Fibroblast of skin of left biceps (primary cell): ENCODE data around the gene OBP2A.
A peak's percentile ranks its signal among the peaks of the same experiment; 100 is the strongest.
"Not testable (repeated sequence)": the region's sequence is repeated elsewhere in the genome, so short reads cannot be mapped to it uniquely, and the experiment has no call there.

Experiments
- DNase-seq, 2 experiments: peaks; one replicate each; pipeline ENCODE4 v3.0.0-alpha.2; 2013; ENCODE audit warnings: low read depth in 2 of 2

Gene OBP2A

GRCh38 chr9:135526730-135527571 is 19.0 kb upstream of the OBP2A start:
- DNase-seq: no peak

GRCh38 chr9:135528842-135529435 is 17.0 kb upstream of the OBP2A start:
- DNase-seq: not testable (repeated sequence)

GRCh38 chr9:135530146-135530545 is 15.8 kb upstream of the OBP2A start:
- DNase-seq: no peak

- no peak for DNase-seq
Observed at GRCh38 chr9:135531096-135531495, 14.8 kb upstream of the OBP2A start.

- DNase-seq: no peak
Observed at GRCh38 chr9:135533113-135533512, 12.8 kb upstream of the OBP2A start.

- DNase-seq: no peak
Observed at GRCh38 chr9:135533674-135534073, 12.3 kb upstream of the OBP2A start.

GRCh38 chr9:135534192-135534711 is 11.7 kb upstream of the OBP2A start:
- not testable (repeated sequence) for DNase-seq

GRCh38 chr9:135534826-135535225 is 11.1 kb upstream of the OBP2A start:
- not testable (repeated sequence) for DNase-seq

GRCh38 chr9:135535631-135536030 is 10.3 kb upstream of the OBP2A start:
- not testable (repeated sequence) for DNase-seq

- peak; percentile 11 to 22 for DNase-seq
Observed at GRCh38 chr9:135536216-135536615, 9.7 kb upstream of the OBP2A start.

- DNase-seq: not testable (repeated sequence)
Observed at GRCh38 chr9:135543262-135543894, 2.5 kb upstream of the OBP2A start.

- DNase-seq: no peak
Observed at GRCh38 chr9:135544981-135545635, 818 bp upstream of the OBP2A start.

GRCh38 chr9:135546792-135547617 is 1.1 kb downstream of the OBP2A start:
- DNase-seq: not testable (repeated sequence)

GRCh38 chr9:135547756-135548736 is 2.1 kb downstream of the OBP2A start:
- no peak for DNase-seq

GRCh38 chr9:135549478-135550343 is 3.8 kb downstream of the OBP2A start:
- not testable (repeated sequence) for DNase-seq

GRCh38 chr9:135550344-135550918 is 4.5 kb downstream of the OBP2A start:
- no peak for DNase-seq

GRCh38 chr9:135551031-135551430 is 5.1 kb downstream of the OBP2A start:
- DNase-seq: no peak

GRCh38 chr9:135551456-135551855 is 5.5 kb downstream of the OBP2A start:
- DNase-seq: no peak
